Measurements from ENCODE around the gene IGF1R. TPM values are rescaled to one million over a fixed set of nuclear protein-coding genes. Genes with fewer than 3 reads are reported as not detected.

Gene IGF1R
- total and polyA plus RNA-seq, 3 experiments from 2014 or later: 2.1 to 11.3 (median 10.9) TPM

GRCh38 chr15:98888820-98889479, 240.6 kb downstream of the IGF1R start:
- Histone ChIP-seq H3K36me3 (ENCODE audit: insufficient read depth, low read length) (no peaks in the 10 kb centered on the region), H3K4me3 (ENCODE audit: low read length) (no peak overlapping the region), H3K4me1 (ENCODE audit: insufficient read depth, low read length) (no peaks in the 10 kb centered on the region), H3K9me3 (ENCODE audit: low read length) (no peaks in the 10 kb centered on the region), H3K27me3 (ENCODE audit: insufficient read depth, low read length, poor library complexity, severe bottlenecking) (no peaks in the 10 kb centered on the region), H3K27ac (ENCODE audit: low read depth, low read length) (no peak overlapping the region)
- Mint-ChIP-seq H3K36me3 (no peaks in the 10 kb centered on the region), H3K4me1 (no peaks in the 10 kb centered on the region), H3K27me3 (peaks cover 2 to 6% of the 10 kb centered on the region in 2 donors), H3K27ac (no peak overlapping the region), H3K4me3 (no peak overlapping the region), H3K9me3 (no peaks in the 10 kb centered on the region)
- ChIA-PET CTCF (no interaction called here), POLR2A (no interaction called here)
- no peak for DNase-seq

GRCh38 chr15:98889930-98890695, 241.8 kb downstream of the IGF1R start:
- H3K9me3 Mint-ChIP-seq: no peaks in the 10 kb centered on the region
- Histone ChIP-seq H3K4me3 (ENCODE audit: low read length) (no peak overlapping the region), H3K4me1 (ENCODE audit: insufficient read depth, low read length) (no peaks in the 10 kb centered on the region), H3K36me3 (ENCODE audit: insufficient read depth, low read length) (no peaks in the 10 kb centered on the region), H3K27me3 (ENCODE audit: insufficient read depth, low read length, poor library complexity, severe bottlenecking) (no peaks in the 10 kb centered on the region), H3K27ac (ENCODE audit: low read depth, low read length) (no peak overlapping the region), H3K9me3 (ENCODE audit: low read length) (no peaks in the 10 kb centered on the region)
- H3K4me1 Mint-ChIP-seq: no peaks in the 10 kb centered on the region
- CTCF ChIA-PET: no interaction called here
- H3K4me3 Mint-ChIP-seq: no peak overlapping the region
- no peak for DNase-seq
- H3K27me3 Mint-ChIP-seq: peaks cover 2 to 6% of the 10 kb centered on the region in 2 donors
- H3K27ac Mint-ChIP-seq: no peak overlapping the region
- no peaks in the 10 kb centered on the region for H3K36me3 Mint-ChIP-seq
- POLR2A ChIA-PET: no interaction called here

DNA sequence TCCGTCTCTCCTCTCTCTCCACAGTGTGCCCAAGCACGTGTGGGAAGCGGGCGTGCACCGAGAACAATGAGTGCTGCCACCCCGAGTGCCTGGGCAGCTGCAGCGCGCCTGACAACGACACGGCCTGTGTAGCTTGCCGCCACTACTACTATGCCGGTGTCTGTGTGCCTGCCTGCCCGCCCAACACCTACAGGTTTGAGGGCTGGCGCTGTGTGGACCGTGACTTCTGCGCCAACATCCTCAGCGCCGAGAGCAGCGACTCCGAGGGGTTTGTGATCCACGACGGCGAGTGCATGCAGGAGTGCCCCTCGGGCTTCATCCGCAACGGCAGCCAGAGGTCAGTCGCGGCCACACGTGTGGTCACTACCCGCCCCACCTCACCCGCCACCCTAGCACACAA, 243.0 kb downstream of the IGF1R start:
- peaks cover 2 to 6% of the 10 kb centered on the region in 2 donors for H3K27me3 Mint-ChIP-seq
- POLR2A ChIA-PET: no interaction called here
- no peak overlapping the region for H3K27ac Mint-ChIP-seq
- Histone ChIP-seq H3K27ac (ENCODE audit: low read depth, low read length) (no peak overlapping the region), H3K36me3 (ENCODE audit: insufficient read depth, low read length) (no peaks in the 10 kb centered on the region), H3K27me3 (ENCODE audit: insufficient read depth, low read length, poor library complexity, severe bottlenecking) (no peaks in the 10 kb centered on the region), H3K4me3 (ENCODE audit: low read length) (no peak overlapping the region), H3K4me1 (ENCODE audit: insufficient read depth, low read length) (no peaks in the 10 kb centered on the region), H3K9me3 (ENCODE audit: low read length) (no peaks in the 10 kb centered on the region)
- H3K4me1 Mint-ChIP-seq: no peaks in the 10 kb centered on the region
- H3K4me3 Mint-ChIP-seq: no peak overlapping the region
- no peaks in the 10 kb centered on the region for H3K36me3 Mint-ChIP-seq
- CTCF ChIA-PET: interaction anchor here (1.5 kb wide), 1 partner anchor 9 kb away, joined by 3 read pairs; no protein-coding TSS in a partner anchor
- no peak for DNase-seq
- no peaks in the 10 kb centered on the region for H3K9me3 Mint-ChIP-seq

GRCh38 chr15:98893401-98893800, 245.1 kb downstream of the IGF1R start:
- no peak overlapping the region for H3K27ac ChIP-seq (ENCODE audit: low read depth, low read length)
- H3K27ac Mint-ChIP-seq: peak overlapping the region in 1 of 8 donors; percentile 37
- DNase-seq: no peak
- no peaks in the 10 kb centered on the region for H3K36me3 ChIP-seq (ENCODE audit: insufficient read depth, low read length)
- H3K9me3 Mint-ChIP-seq: no peaks in the 10 kb centered on the region
- H3K27me3 ChIP-seq (ENCODE audit: insufficient read depth, low read length, poor library complexity, severe bottlenecking): no peaks in the 10 kb centered on the region
- H3K4me3 Mint-ChIP-seq: no peak overlapping the region
- H3K4me3 ChIP-seq (ENCODE audit: low read length): no peak overlapping the region
- H3K4me1 Mint-ChIP-seq: no peaks in the 10 kb centered on the region
- H3K9me3 ChIP-seq (ENCODE audit: low read length): no peaks in the 10 kb centered on the region
- ChIA-PET POLR2A (no interaction called here), CTCF (no interaction called here)
- peaks cover 0 to 10% (median 3%) of the 10 kb centered on the region in 3 donors for H3K36me3 Mint-ChIP-seq
- H3K27me3 Mint-ChIP-seq: peaks cover 2 to 3% of the 10 kb centered on the region in 2 donors
- H3K4me1 ChIP-seq (ENCODE audit: insufficient read depth, low read length): no peaks in the 10 kb centered on the region

GRCh38 chr15:98894312-98894711, 246.0 kb downstream of the IGF1R start:
- no peak overlapping the region for H3K4me3 ChIP-seq (ENCODE audit: low read length)
- H3K36me3 ChIP-seq (ENCODE audit: insufficient read depth, low read length): no peaks in the 10 kb centered on the region
- Mint-ChIP-seq H3K4me1 (no peaks in the 10 kb centered on the region), H3K36me3 (peaks cover 0 to 10% (median 3%) of the 10 kb centered on the region in 3 donors), H3K27ac (no peak overlapping the region), H3K4me3 (no peak overlapping the region), H3K9me3 (no peaks in the 10 kb centered on the region), H3K27me3 (peaks cover 2 to 3% of the 10 kb centered on the region in 2 donors)
- no peaks in the 10 kb centered on the region for H3K4me1 ChIP-seq (ENCODE audit: insufficient read depth, low read length)
- CTCF ChIA-PET: no interaction called here
- H3K27me3 ChIP-seq (ENCODE audit: insufficient read depth, low read length, poor library complexity, severe bottlenecking): no peaks in the 10 kb centered on the region
- H3K9me3 ChIP-seq (ENCODE audit: low read length): no peaks in the 10 kb centered on the region
- no peak overlapping the region for H3K27ac ChIP-seq (ENCODE audit: low read depth, low read length)
- POLR2A ChIA-PET: no interaction called here
- no peak for DNase-seq

- Histone ChIP-seq H3K4me3 (ENCODE audit: low read length) (no peak overlapping the region), H3K4me1 (ENCODE audit: insufficient read depth, low read length) (no peaks in the 10 kb centered on the region), H3K27me3 (ENCODE audit: insufficient read depth, low read length, poor library complexity, severe bottlenecking) (no peaks in the 10 kb centered on the region), H3K9me3 (ENCODE audit: low read length) (no peaks in the 10 kb centered on the region), H3K27ac (ENCODE audit: low read depth, low read length) (no peak overlapping the region), H3K36me3 (ENCODE audit: insufficient read depth, low read length) (no peaks in the 10 kb centered on the region)
- Mint-ChIP-seq H3K4me1 (no peaks in the 10 kb centered on the region), H3K4me3 (no peak overlapping the region), H3K27me3 (peaks cover 2 to 3% of the 10 kb centered on the region in 2 donors), H3K36me3 (peaks cover 0 to 10% (median 3%) of the 10 kb centered on the region in 3 donors), H3K27ac (no peak overlapping the region), H3K9me3 (no peaks in the 10 kb centered on the region)
- no peak for DNase-seq
- CTCF ChIA-PET: no interaction called here
- POLR2A ChIA-PET: no interaction called here
Measured at GRCh38 chr15:98896002-98896721, 247.8 kb downstream of the IGF1R start.

- POLR2A ChIA-PET: no interaction called here
- DNase-seq: no peak
- Histone ChIP-seq H3K4me3 (ENCODE audit: low read length) (no peak overlapping the region), H3K4me1 (ENCODE audit: insufficient read depth, low read length) (no peaks in the 10 kb centered on the region), H3K9me3 (ENCODE audit: low read length) (no peaks in the 10 kb centered on the region), H3K27me3 (ENCODE audit: insufficient read depth, low read length, poor library complexity, severe bottlenecking) (no peaks in the 10 kb centered on the region), H3K36me3 (ENCODE audit: insufficient read depth, low read length) (no peaks in the 10 kb centered on the region), H3K27ac (ENCODE audit: low read depth, low read length) (no peak overlapping the region)
- CTCF ChIA-PET: no interaction called here
- H3K27me3 Mint-ChIP-seq: peaks cover 0 to 3% of the 10 kb centered on the region in 2 donors
- H3K27ac Mint-ChIP-seq: no peak overlapping the region
- peaks cover 0 to 10% (median 3%) of the 10 kb centered on the region in 3 donors for H3K36me3 Mint-ChIP-seq
- H3K4me1 Mint-ChIP-seq: peaks cover 0 to 4% (median 0%) of the 10 kb centered on the region in 3 donors
- no peaks in the 10 kb centered on the region for H3K9me3 Mint-ChIP-seq
- H3K4me3 Mint-ChIP-seq: no peak overlapping the region
Measured at GRCh38 chr15:98896802-98897732, 248.7 kb downstream of the IGF1R start.

Data from CD8-positive, alpha-beta memory T cell (primary cell).